D721Med (cell line): Measurements from ENCODE around the gene LASP1NB.
"Not testable (repeated sequence)": the region's sequence is repeated elsewhere in the genome, so short reads cannot be mapped to it uniquely, and the experiment has no call there.

ENCODE experiments used
- DNase-seq: peaks from one replicate; pipeline ENCODE4 v3.0.0; 2011; ENCODE audit warnings: low spot score; ENCODE audit not compliant: insufficient read length
- FAIRE-seq: peaks from 2 replicates; lab custom pipeline; 2011; peaks lifted over from hg19 to GRCh38; lab: Jason Lieb, UNC
- TF ChIP-seq, protein P1 (sequence below): IDR thresholded peaks from 2 replicates; pipeline ENCODE4 v1.5.1; 2012; ENCODE audit warnings: mild to moderate bottlenecking, control low read depth; ENCODE audit not compliant: insufficient read depth; ENCODE audit errors: missing control alignments

The LASP1NB gene

GRCh38 chr17:38970804-38971203 lies 45.4 kb downstream of the LASP1NB start:
- DNase-seq, result no peak
- FAIRE-seq, result no peak
- TF ChIP-seq, protein P1, sequence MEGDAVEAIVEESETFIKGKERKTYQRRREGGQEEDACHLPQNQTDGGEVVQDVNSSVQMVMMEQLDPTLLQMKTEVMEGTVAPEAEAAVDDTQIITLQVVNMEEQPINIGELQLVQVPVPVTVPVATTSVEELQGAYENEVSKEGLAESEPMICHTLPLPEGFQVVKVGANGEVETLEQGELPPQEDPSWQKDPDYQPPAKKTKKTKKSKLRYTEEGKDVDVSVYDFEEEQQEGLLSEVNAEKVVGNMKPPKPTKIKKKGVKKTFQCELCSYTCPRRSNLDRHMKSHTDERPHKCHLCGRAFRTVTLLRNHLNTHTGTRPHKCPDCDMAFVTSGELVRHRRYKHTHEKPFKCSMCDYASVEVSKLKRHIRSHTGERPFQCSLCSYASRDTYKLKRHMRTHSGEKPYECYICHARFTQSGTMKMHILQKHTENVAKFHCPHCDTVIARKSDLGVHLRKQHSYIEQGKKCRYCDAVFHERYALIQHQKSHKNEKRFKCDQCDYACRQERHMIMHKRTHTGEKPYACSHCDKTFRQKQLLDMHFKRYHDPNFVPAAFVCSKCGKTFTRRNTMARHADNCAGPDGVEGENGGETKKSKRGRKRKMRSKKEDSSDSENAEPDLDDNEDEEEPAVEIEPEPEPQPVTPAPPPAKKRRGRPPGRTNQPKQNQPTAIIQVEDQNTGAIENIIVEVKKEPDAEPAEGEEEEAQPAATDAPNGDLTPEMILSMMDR, result no peak

DNA sequence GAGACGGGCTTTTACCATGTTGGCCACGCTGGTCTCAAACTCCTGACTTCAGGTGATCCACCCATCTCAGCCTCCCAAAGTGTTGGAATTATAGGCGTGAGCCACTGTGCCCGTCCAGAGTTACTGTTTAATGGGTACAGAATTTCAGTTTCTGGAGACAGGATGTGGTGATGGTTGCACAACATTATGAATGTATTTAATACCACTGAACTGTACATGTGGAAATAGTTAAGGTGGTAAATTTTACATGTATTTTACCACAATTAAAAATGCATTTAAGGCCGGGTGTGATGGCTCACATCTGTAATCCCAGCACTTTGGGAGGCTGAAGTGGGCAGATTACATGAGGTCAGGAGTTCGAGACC lies 50.8 kb downstream of the LASP1NB start:
- DNase-seq, FAIRE-seq: not testable (repeated sequence)

DNA sequence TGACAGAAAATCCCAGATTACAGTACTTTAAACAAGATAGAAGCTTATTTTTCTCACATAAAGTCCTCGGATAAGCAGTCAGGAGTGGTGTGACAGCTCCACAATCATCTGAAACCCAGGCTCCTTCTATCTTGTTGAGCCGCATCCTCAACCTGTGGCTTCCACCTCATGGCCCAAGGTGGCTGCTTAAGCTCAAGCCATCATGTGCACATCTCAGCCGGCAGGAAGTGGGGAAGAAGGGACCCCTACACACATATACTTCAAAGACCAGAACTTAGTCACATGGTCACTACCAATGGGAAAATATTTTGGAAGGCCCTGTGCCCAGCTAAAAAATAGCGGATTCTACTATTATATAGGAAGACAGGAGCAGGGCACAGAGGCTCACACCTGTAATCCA lies 52.8 kb downstream of the LASP1NB start:
- TF ChIP-seq, protein P1, result no peak
- FAIRE-seq (no peak), DNase-seq (no peak)
